Liver (tissue), 9 donors: ENCODE measurements around the gene ESRP2. TPM values are rescaled to one million over a fixed set of nuclear protein-coding genes. Genes with fewer than 3 reads are reported as not detected.

ENCODE experiments used
- DNase-seq: peaks from one replicate; pipeline ENCODE4 v3.0.0-alpha.2; 2017; ENCODE audit warnings: low spot score
- H3K27ac ChIP-seq, 2 donors: one replicate each; pipeline ENCODE4 v1.7.0; 2013; ENCODE audit warnings: inconsistent platforms in 2 of 2, low read length in 2 of 2, control low read depth in 1 of 2, low read depth in 1 of 2, mild to moderate bottlenecking in 1 of 2
- H3K27me3 ChIP-seq, 4 donors: one replicate each; pipeline versions ENCODE4 v1.6.1 to v1.7.0; 2013; ENCODE audit warnings: low read length in 3 of 4, inconsistent platforms in 1 of 4, mild to moderate bottlenecking in 1 of 4, moderate library complexity in 1 of 4; ENCODE audit not compliant: control insufficient read depth in 4 of 4, insufficient read depth in 4 of 4
- H3K36me3 ChIP-seq, 4 donors: one replicate each; pipeline versions ENCODE4 v1.6.1 to v1.7.0; 2013; ENCODE audit warnings: low read length in 3 of 4, mild to moderate bottlenecking in 3 of 4, low read depth in 1 of 4, moderate library complexity in 1 of 4; ENCODE audit not compliant: control insufficient read depth in 4 of 4, insufficient read depth in 3 of 4
- H3K4me1 ChIP-seq, 4 donors: one replicate each; pipeline versions ENCODE4 v1.6.1 to v1.7.0; 2013; ENCODE audit warnings: low read length in 3 of 4, mild to moderate bottlenecking in 3 of 4, moderate library complexity in 1 of 4; ENCODE audit not compliant: control insufficient read depth in 4 of 4, insufficient read depth in 4 of 4
- H3K4me3 ChIP-seq, 3 donors: one replicate each; pipeline versions ENCODE4 v1.6.1 to v1.7.0; 2013; ENCODE audit warnings: low read length in 3 of 3, control low read depth in 1 of 3, low read depth in 1 of 3, mild to moderate bottlenecking in 1 of 3
- H3K9ac ChIP-seq, 2 donors: one replicate each; pipeline ENCODE4 v1.7.0; 2013; ENCODE audit warnings: low read length in 2 of 2, mild to moderate bottlenecking in 2 of 2, moderate library complexity in 2 of 2, control low read depth in 1 of 2, low read depth in 1 of 2
- H3K9me3 ChIP-seq, 4 donors: one replicate each; pipeline versions ENCODE4 v1.6.1 to v1.7.0; 2013; ENCODE audit warnings: low read length in 3 of 4; ENCODE audit not compliant: control insufficient read depth in 4 of 4
- ATF3 ChIP-seq: IDR thresholded peaks from 2 replicates; pipeline ENCODE4 v1.6.1; 2016; ENCODE audit warnings: antibody characterized with exemption
- CTCF ChIP-seq: fragments of 150-350 bp; IDR thresholded peaks from 2 replicates; pipeline ENCODE4 v1.5.1; 2017; ENCODE audit warnings: improper control_type of control experiment, low read depth, low read length; ENCODE audit not compliant: missing input control
- EGR1 ChIP-seq, 2 donors: IDR thresholded peaks; 2 replicates each; pipeline ENCODE4 v1.6.1; 2016 to 2018; ENCODE audit warnings: antibody characterized with exemption in 2 of 2, low read depth in 2 of 2
- FOXA1 ChIP-seq: IDR thresholded peaks from 2 replicates; pipeline ENCODE4 v1.6.1; 2016; ENCODE audit warnings: antibody characterized with exemption
- FOXA2 ChIP-seq: IDR thresholded peaks from 2 replicates; pipeline ENCODE4 v1.6.1; 2016; ENCODE audit warnings: antibody characterized with exemption
- GABPA ChIP-seq, 2 donors: IDR thresholded peaks in 1 of 2; conservative IDR thresholded peaks in 1 of 2; 2 replicates each; pipeline ENCODE4 v1.6.1; 2016; ENCODE audit warnings: antibody characterized with exemption in 2 of 2, mild to moderate bottlenecking in 1 of 2, moderate library complexity in 1 of 2
- HNF4A ChIP-seq, 2 donors: conservative IDR thresholded peaks; 2 replicates each; pipeline ENCODE4 v1.6.1; 2016; ENCODE audit warnings: antibody characterized with exemption in 2 of 2, mild to moderate bottlenecking in 2 of 2
- HNF4G ChIP-seq: IDR thresholded peaks from 2 replicates; pipeline ENCODE4 v1.6.1; 2016; ENCODE audit warnings: antibody characterized with exemption
- JUND ChIP-seq, 2 donors: IDR thresholded peaks; 2 replicates each; pipeline ENCODE4 v1.6.1; 2016; ENCODE audit warnings: antibody characterized with exemption in 2 of 2
- MAX ChIP-seq: IDR thresholded peaks from 2 replicates; pipeline ENCODE4 v1.6.1; 2016; ENCODE audit warnings: antibody characterized with exemption
- NR2F2 ChIP-seq: IDR thresholded peaks from 2 replicates; pipeline ENCODE4 v1.6.1; 2016; ENCODE audit warnings: antibody characterized with exemption
- REST ChIP-seq: IDR thresholded peaks from 2 replicates; pipeline ENCODE4 v1.6.1; 2016; ENCODE audit warnings: antibody characterized with exemption, mild to moderate bottlenecking
- RXRA ChIP-seq, 2 donors: IDR thresholded peaks; 2 replicates each; pipeline ENCODE4 v1.6.1; 2017 to 2018; ENCODE audit warnings: antibody characterized with exemption in 2 of 2, mild to moderate bottlenecking in 1 of 2
- SP1 ChIP-seq: IDR thresholded peaks from 2 replicates; pipeline ENCODE4 v1.6.1; 2018; ENCODE audit warnings: antibody characterized with exemption, mild to moderate bottlenecking
- TAF1 ChIP-seq: conservative IDR thresholded peaks from 2 replicates; pipeline ENCODE4 v1.6.1; 2016; ENCODE audit warnings: antibody characterized with exemption, mild to moderate bottlenecking
- YY1 ChIP-seq: IDR thresholded peaks from 2 replicates; pipeline ENCODE4 v1.6.1; 2016; ENCODE audit warnings: antibody characterized with exemption, mild to moderate bottlenecking
- ZBTB33 ChIP-seq: IDR thresholded peaks from 2 replicates; pipeline ENCODE4 v1.6.1; 2016; ENCODE audit warnings: antibody characterized with exemption
- WGBS: extraction: QIAGEN DNeasy Blood & Tissue Kit; methylation state at CpG from one replicate; pipeline ENCODE4 v1.1.7; 2013; 5-methylcytosine and 5-hydroxymethylcytosine counted together
- polyA plus RNA-seq, 2 donors: library from polyadenylated mRNA; stranded (reverse) in 1 of 2; unstranded in 1 of 2; fragments of 200-250 nt in 1 of 2; fragments of >200 nt in 1 of 2; fragmentation: Nextera tagmentation in 1 of 2; extraction: Ambion mirVana in 1 of 2; gene quantifications; one replicate each; pipeline versions ENCODE4 v1.2.1 to v1.2.3, GENCODE V29; 2013 to 2015
- total RNA-seq, 2 donors: library from RNA; depleted of rRNA; stranded (reverse); fragments of >200 nt; gene quantifications; one replicate each; pipeline ENCODE4 v1.2.3, GENCODE V29; 2014
- donor health status: healthy.
- donor health status: healthy.
- donor health status: healthy.
- donor health status: healthy.
- donor health status: healthy.

ESRP2 gene
- total and polyA plus RNA-seq, 4 donors: 21.0 to 84.8 (median 45.7) TPM

- no peak overlapping the region for H3K4me3 ChIP-seq
- WGBS: 94% methylated on average over 3 of the region's 3 CpGs
- no peak overlapping the region for H3K27ac ChIP-seq
- no peak overlapping the region for H3K9ac ChIP-seq
- H3K36me3 ChIP-seq: peaks cover 0 to 57% (median 24%) of the 10 kb centered on the region in 4 donors
- H3K4me1 ChIP-seq: no peaks in the 10 kb centered on the region
- TF ChIP-seq NR2F2 (no peak), EGR1 (IDR thresholded peaks at IDR 0.05; ENCODE audit: low read depth in 2 of 2) (no peak), ATF3 (no peak), GABPA (IDR thresholded peaks at IDR 0.05 in 1 of 2, conservative IDR thresholded peaks at IDR 0.05 in 1 of 2) (no peak), HNF4G (no peak), FOXA1 (no peak), ZBTB33 (no peak), TAF1 (no peak), MAX (no peak), FOXA2 (no peak), JUND (IDR thresholded peaks at IDR 0.05) (no peak)
- no peaks in the 10 kb centered on the region for H3K27me3 ChIP-seq
- no peaks in the 10 kb centered on the region for H3K9me3 ChIP-seq
- no peak for DNase-seq
These were observed 52.9 kb downstream of the ESRP2 start for GRCh38 chr16:68183046-68183445.

- DNase-seq: no peak
- TF ChIP-seq MAX: no peak
- no peak for TF ChIP-seq YY1
- no peak for TF ChIP-seq FOXA2
- TF ChIP-seq CTCF: no peak
- TF ChIP-seq HNF4A (conservative IDR thresholded peaks at IDR 0.05): no peak
- no peak for TF ChIP-seq SP1
- no peak for TF ChIP-seq GABPA (IDR thresholded peaks at IDR 0.05 in 1 of 2, conservative IDR thresholded peaks at IDR 0.05 in 1 of 2)
- TF ChIP-seq FOXA1: no peak
- TF ChIP-seq REST: no peak
- TF ChIP-seq HNF4G: no peak
- TF ChIP-seq TAF1: no peak
- TF ChIP-seq JUND (IDR thresholded peaks at IDR 0.05): no peak
- TF ChIP-seq NR2F2: no peak
- no peak for TF ChIP-seq RXRA (IDR thresholded peaks at IDR 0.05)
- TF ChIP-seq ZBTB33: no peak
- TF ChIP-seq EGR1 (IDR thresholded peaks at IDR 0.05; ENCODE audit: low read depth in 2 of 2): no peak
- TF ChIP-seq ATF3: no peak
- Histone ChIP-seq H3K9ac (no peak overlapping the region), H3K9me3 (no peaks in the 10 kb centered on the region), H3K4me1 (no peaks in the 10 kb centered on the region), H3K4me3 (no peak overlapping the region), H3K27ac (no peak overlapping the region), H3K27me3 (no peaks in the 10 kb centered on the region), H3K36me3 (peaks cover 0 to 41% (median 25%) of the 10 kb centered on the region in 4 donors)
- WGBS: 94% methylated on average over 4 of the region's 4 CpGs
These were observed 56.1 kb downstream of the ESRP2 start for GRCh38 chr16:68179855-68180254.
